GM12892 (cell line): ENCODE measurements around the gene P2RX3.
"Not testable (repeated sequence)": the region's sequence is repeated elsewhere in the genome, so short reads cannot be mapped to it uniquely, and the experiment has no call there.

ENCODE experiments used
- DNase-seq: peaks from one replicate; pipeline ENCODE4 v3.0.0; 2011; ENCODE audit not compliant: insufficient read length
- FAIRE-seq: peaks from 2 replicates; lab custom pipeline; 2011; peaks lifted over from hg19 to GRCh38; lab: Jason Lieb, UNC
- POLR2A ChIP-seq: IDR thresholded peaks from 2 replicates; pipeline ENCODE4 v1.6.1; 2011; ENCODE audit warnings: low read depth, low read length, control low read depth
- POLR2AphosphoS5 ChIP-seq: IDR thresholded peaks from 2 replicates; pipeline ENCODE4 v1.6.1; 2011; ENCODE audit warnings: low read depth, low read length, control low read depth
- TAF1 ChIP-seq: IDR thresholded peaks from 2 replicates; pipeline ENCODE4 v1.6.1; 2011; ENCODE audit warnings: low read depth, mild to moderate bottlenecking, control low read depth, low read length, borderline replicate concordance

P2RX3 gene

GRCh38 chr11:57335023-57335342, 3.2 kb upstream of the P2RX3 start:
- no peak for DNase-seq

GRCh38 chr11:57335343-57336110, 2.6 kb upstream of the P2RX3 start, which contains the start of gene SSRP1:
SSRP1 (minus strand) TSS chr11:57335892; CDS start chr11:57335121, 771 bp downstream.
- TF ChIP-seq POLR2A (peak; percentile 83), POLR2AphosphoS5 (peak; percentile 81), TAF1 (peak; percentile 83)
- DNase-seq, result peak; percentile 91
- peak; percentile 99 for FAIRE-seq

More at GRCh38 chr11:57335023-57335342, 3.2 kb upstream of the P2RX3 start:
- TF ChIP-seq TAF1, result no peak
- TF ChIP-seq POLR2AphosphoS5, result no peak
- no peak for TF ChIP-seq POLR2A
- no peak for FAIRE-seq

- no peak for FAIRE-seq
- no peak for TF ChIP-seq TAF1
- no peak for TF ChIP-seq POLR2A
- 0 out of 2 replicates have a peak, but pooled peaks have one; percentile 12 for TF ChIP-seq POLR2AphosphoS5
- DNase-seq, result no peak
Measured at GRCh38 chr11:57336111-57336666, 2.0 kb upstream of the P2RX3 start.

GRCh38 chr11:57336856-57337255, 1.3 kb upstream of the P2RX3 start:
- DNase-seq, FAIRE-seq: not testable (repeated sequence)

GRCh38 chr11:57339328-57339727, 1.2 kb downstream of the P2RX3 start:
- DNase-seq, result no peak
- FAIRE-seq, result no peak
- no peak for TF ChIP-seq POLR2A
- TF ChIP-seq POLR2AphosphoS5, result no peak
- TF ChIP-seq TAF1, result no peak

- FAIRE-seq (no peak), DNase-seq (no peak)
- no peak for TF ChIP-seq TAF1
- TF ChIP-seq POLR2A, result no peak
- TF ChIP-seq POLR2AphosphoS5, result no peak
Measured at GRCh38 chr11:57340039-57340615, 2.0 kb downstream of the P2RX3 start.

- DNase-seq (no peak), FAIRE-seq (no peak)
- TF ChIP-seq POLR2A (no peak), TAF1 (no peak), POLR2AphosphoS5 (no peak)
Measured at GRCh38 chr11:57341250-57341808, 3.2 kb downstream of the P2RX3 start.

GRCh38 chr11:57342702-57343101, 4.5 kb downstream of the P2RX3 start:
- no peak for FAIRE-seq
- TF ChIP-seq POLR2AphosphoS5 (no peak), TAF1 (no peak), POLR2A (no peak)

GRCh38 chr11:57343825-57344224, 5.7 kb downstream of the P2RX3 start:
- TF ChIP-seq TAF1 (no peak), POLR2A (no peak), POLR2AphosphoS5 (no peak)
- DNase-seq, result no peak
- FAIRE-seq, result peak; percentile 50

More at GRCh38 chr11:57342702-57343101, 4.5 kb downstream of the P2RX3 start:
- DNase-seq, result no peak

GRCh38 chr11:57344826-57345225, 6.7 kb downstream of the P2RX3 start:
- no peak for FAIRE-seq
- TF ChIP-seq POLR2AphosphoS5 (no peak), TAF1 (no peak), POLR2A (no peak)
- DNase-seq, result no peak

- peak; percentile 97 for FAIRE-seq
- TF ChIP-seq TAF1 (no peak), POLR2A (no peak), POLR2AphosphoS5 (no peak)
- DNase-seq, result peak; percentile 59
Measured at GRCh38 chr11:57345555-57346211, 7.5 kb downstream of the P2RX3 start.
